Measurements from ENCODE around the gene ADAMTS12. TPM values are rescaled to one million over a fixed set of nuclear protein-coding genes. Genes with fewer than 3 reads are reported as not detected.

The ADAMTS12 gene
- polyA plus RNA-seq, 1 donor from 2014 or later = 0.07 TPM

- no peak overlapping the region for H3K9ac ChIP-seq (ENCODE audit: low read length)
Measured at GRCh38 chr5:33659526-33660169, 232.1 kb downstream of the ADAMTS12 start.

GRCh38 chr5:33657804-33658440 is 233.9 kb downstream of the ADAMTS12 start:
- Histone ChIP-seq H3K9ac (ENCODE audit: low read length) (no peak overlapping the region), H3K36me3 (ENCODE audit: insufficient read depth, low read length) (no peaks in the 10 kb centered on the region), H3K9me3 (ENCODE audit: low read length) (no peaks in the 10 kb centered on the region), H3K27me3 (ENCODE audit: insufficient read depth, low read depth, low read length) (no peaks in the 10 kb centered on the region), H2AFZ (ENCODE audit: low read depth, low read length) (no peak overlapping the region), H3K27ac (ENCODE audit: low read length) (no peak overlapping the region), H3K9me2 (ENCODE audit: insufficient read depth, low read length) (no peaks in the 10 kb centered on the region), H4K20me1 (ENCODE audit: insufficient read depth) (no peaks in the 10 kb centered on the region), H3F3A (ENCODE audit: insufficient read depth, low read length, poor library complexity, severe bottlenecking) (no peaks in the 10 kb centered on the region), H3K4me2 (ENCODE audit: low read length) (no peak overlapping the region), H3K4me3 (ENCODE audit: low read length) (no peak overlapping the region), H3K79me2 (replicated peaks; ENCODE audit: insufficient read depth, low read length) (no peaks in the 10 kb centered on the region)
- TF ChIP-seq TAF1 (IDR thresholded peaks at IDR 0.05; ENCODE audit: low read depth) = no peak
- TF ChIP-seq EP300 (conservative IDR thresholded peaks at IDR 0.05; ENCODE audit: poor library complexity, severe bottlenecking) = no peak
- no peak for TF ChIP-seq RAD21 (conservative IDR thresholded peaks at IDR 0.05)
- TF ChIP-seq CTCF (IDR thresholded peaks at IDR 0.05; ENCODE audit: poor library complexity, severe bottlenecking) = no peak
- TF ChIP-seq MXI1 (conservative IDR thresholded peaks at IDR 0.05; ENCODE audit: poor library complexity, severe bottlenecking) = no peak
- TF ChIP-seq SMC3 (conservative IDR thresholded peaks at IDR 0.05; ENCODE audit: poor library complexity) = no peak
- TF ChIP-seq EZH2 (IDR thresholded peaks at IDR 0.05; ENCODE audit: borderline replicate concordance, insufficient read depth, low read length, poor library complexity, severe bottlenecking) = no peak
- TF ChIP-seq REST (IDR thresholded peaks at IDR 0.05; ENCODE audit: borderline replicate concordance) = no peak
- no peak for TF ChIP-seq POLR2AphosphoS5 (IDR thresholded peaks at IDR 0.05)

More at GRCh38 chr5:33659526-33660169, 232.1 kb downstream of the ADAMTS12 start:
- H3K27me3 ChIP-seq (ENCODE audit: insufficient read depth, low read depth, low read length) = no peaks in the 10 kb centered on the region
- H3K4me2 ChIP-seq (ENCODE audit: low read length) = no peak overlapping the region
- no peaks in the 10 kb centered on the region for H3K9me3 ChIP-seq (ENCODE audit: low read length)
- TF ChIP-seq SMC3 (conservative IDR thresholded peaks at IDR 0.05; ENCODE audit: poor library complexity) (no peak), MXI1 (conservative IDR thresholded peaks at IDR 0.05; ENCODE audit: poor library complexity, severe bottlenecking) (no peak), TAF1 (IDR thresholded peaks at IDR 0.05; ENCODE audit: low read depth) (no peak), REST (IDR thresholded peaks at IDR 0.05; ENCODE audit: borderline replicate concordance) (no peak)
- H3K9me2 ChIP-seq (ENCODE audit: insufficient read depth, low read length) = no peaks in the 10 kb centered on the region
- no peaks in the 10 kb centered on the region for H3F3A ChIP-seq (ENCODE audit: insufficient read depth, low read length, poor library complexity, severe bottlenecking)
- H3K4me3 ChIP-seq (ENCODE audit: low read length) = no peak overlapping the region
- H4K20me1 ChIP-seq (ENCODE audit: insufficient read depth) = no peaks in the 10 kb centered on the region
- no peak overlapping the region for H3K27ac ChIP-seq (ENCODE audit: low read length)
- no peaks in the 10 kb centered on the region for H3K36me3 ChIP-seq (ENCODE audit: insufficient read depth, low read length)
- no peaks in the 10 kb centered on the region for H3K79me2 ChIP-seq (replicated peaks; ENCODE audit: insufficient read depth, low read length)
- no peak overlapping the region for H2AFZ ChIP-seq (ENCODE audit: low read depth, low read length)

All from neural cell (in vitro differentiated cells).